HepG2 (cell line): Measurements from ENCODE around the gene INSR. TPM values are rescaled to one million over a fixed set of nuclear protein-coding genes. Genes with fewer than 3 reads are reported as not detected.

Source experiments
- BRD4 ChIP-seq: sonication (generic); formaldehyde crosslinking; IDR thresholded peaks from 2 replicates; pipeline ENCODE4 v1.4.0; 2020; ENCODE audit warnings: missing genetic modification reagents
- CHD4 ChIP-seq: fragments of 200-600 bp; sonication (generic); IDR thresholded peaks from 2 replicates; pipeline ENCODE4 v1.7.0; 2017; ENCODE audit warnings: mild to moderate bottlenecking, low read length, borderline replicate concordance
- CSRNP1 ChIP-seq: sonication (generic); formaldehyde crosslinking; IDR thresholded peaks from 2 replicates; pipeline ENCODE4 v1.8.1; 2023; ENCODE audit warnings: mild to moderate bottlenecking, missing genetic modification reagents
- ESRRA ChIP-seq: sonication (generic); formaldehyde crosslinking; IDR thresholded peaks from 2 replicates; pipeline ENCODE4 v1.5.1; 2020; ENCODE audit warnings: mild to moderate bottlenecking, low read depth, missing genetic modification reagents
- HCFC1 ChIP-seq: fragments of 150-350 bp; IDR thresholded peaks from 2 replicates; pipeline ENCODE4 v1.6.1; 2014; ENCODE audit warnings: low read depth, low read length
- HIC2 ChIP-seq: sonication (generic); formaldehyde crosslinking; IDR thresholded peaks from 2 replicates; pipeline ENCODE4 v1.9.0; 2022; ENCODE audit warnings: low read depth, missing genetic modification reagents
- KDM4B ChIP-seq: sonication (generic); formaldehyde crosslinking; IDR thresholded peaks from 2 replicates; pipeline ENCODE4 v1.4.0; 2020; ENCODE audit warnings: missing genetic modification reagents
- MAFK ChIP-seq, 2 experiments: IDR thresholded peaks in 1 of 2; conservative IDR thresholded peaks in 1 of 2; 2 replicates each; pipeline ENCODE4 v1.6.1; 2011; ENCODE audit warnings: improper control_type of control experiment in 2 of 2, low read length in 2 of 2
- NFYC ChIP-seq: IDR thresholded peaks from 2 replicates; pipeline ENCODE4 v1.6.1; 2016; ENCODE audit warnings: missing genetic modification reagents, missing compliant biosample characterization
- SIN3B ChIP-seq: fragments of 150-350 bp; IDR thresholded peaks from 2 replicates; pipeline ENCODE4 v1.6.1; 2014; ENCODE audit warnings: low read length
- TARDBP ChIP-seq: sonication (generic); formaldehyde crosslinking; IDR thresholded peaks from 2 replicates; pipeline ENCODE4 v1.8.0; 2022; ENCODE audit warnings: mild to moderate bottlenecking, missing genetic modification reagents
- THAP9 ChIP-seq: sonication (generic); formaldehyde crosslinking; IDR thresholded peaks from 2 replicates; pipeline ENCODE4; 2020; ENCODE audit warnings: missing genetic modification reagents, mild to moderate bottlenecking, borderline replicate concordance
- ZBTB39 ChIP-seq: sonication (generic); formaldehyde crosslinking; IDR thresholded peaks from 2 replicates; pipeline ENCODE4 v1.5.0; 2020; ENCODE audit warnings: missing genetic modification reagents
- ZFP37 ChIP-seq: sonication (generic); formaldehyde crosslinking; IDR thresholded peaks from 2 replicates; pipeline ENCODE4 v1.4.0; 2020; ENCODE audit warnings: missing genetic modification reagents, borderline replicate concordance
- ZNF383 ChIP-seq: sonication (generic); formaldehyde crosslinking; IDR thresholded peaks from 2 replicates; pipeline ENCODE4 v1.4.0; 2020; ENCODE audit warnings: missing genetic modification reagents, mild to moderate bottlenecking, borderline replicate concordance
- ZNF605 ChIP-seq: sonication (generic); formaldehyde crosslinking; IDR thresholded peaks from 2 replicates; pipeline ENCODE4 v1.8.0; 2022; ENCODE audit warnings: mild to moderate bottlenecking, missing genetic modification reagents
- ZNF678 ChIP-seq: sonication (generic); formaldehyde crosslinking; IDR thresholded peaks from 2 replicates; pipeline ENCODE4 v1.4.0; 2020; ENCODE audit warnings: mild to moderate bottlenecking, missing genetic modification reagents
- ZNF766 ChIP-seq: sonication (generic); formaldehyde crosslinking; IDR thresholded peaks from 2 replicates; pipeline ENCODE4 v1.5.0; 2020; ENCODE audit warnings: missing genetic modification reagents, borderline replicate concordance
- ZNF773 ChIP-seq: sonication (generic); formaldehyde crosslinking; IDR thresholded peaks from 2 replicates; pipeline ENCODE4 v1.4.0; 2020; ENCODE audit warnings: missing genetic modification reagents, borderline replicate concordance
- polyA plus RNA-seq, 8 experiments: library from polyadenylated mRNA; depleted of rRNA in 3 of 8; stranded (reverse) in 7 of 8; unstranded in 1 of 8; fragments of >200 nt; fragmentation: Illumina TruSeq in 4 of 8; extraction: Trizol in 4 of 8; gene quantifications; 2 replicates each; pipeline versions ENCODE4 v1.2.1 to v1.2.3, GENCODE V29; 2011 to 2016; ENCODE audit warnings: low read depth in 4 of 8, missing spikeins in 1 of 8, mixed read lengths in 1 of 8; ENCODE audit not compliant: insufficient read depth in 1 of 8
- total RNA-seq, 5 experiments: library from RNA; depleted of rRNA; stranded (reverse); fragments of >200 nt; fragmentation: Illumina TruSeq; extraction: Trizol; gene quantifications; 2 replicates each; pipeline ENCODE4 v1.2.3, GENCODE V29; 2016; ENCODE audit warnings: low read depth in 1 of 5

The INSR gene
- total and polyA plus RNA-seq, 2 of the 13 experiments (the other 11 are each of a cell fraction or from before 2014, with no cell fraction given), result 24.2 to 29.8 TPM

GRCh38 chr19:7293762-7294557, at the start of gene INSR (continued):
- TF ChIP-seq ZNF605 (CRISPR knock-in tag), result no peak
- TF ChIP-seq ZBTB39, result no peak
- TF ChIP-seq NFYC, result peak; percentile 53
- no peak for TF ChIP-seq ZNF678
- TF ChIP-seq ESRRA (CRISPR knock-in tag), result peak; percentile 58; the same call in 1 of the 2 replicates
- no peak for TF ChIP-seq ZFP37 (CRISPR knock-in tag)
- no peak for TF ChIP-seq KDM4B (CRISPR knock-in tag)
- TF ChIP-seq CSRNP1 (CRISPR knock-in tag), result no peak; the same call in none of the 2 replicates
- TF ChIP-seq HCFC1, result no peak
- TF ChIP-seq ZNF383 (CRISPR knock-in tag), result no peak
- no peak for TF ChIP-seq SIN3B
- TF ChIP-seq ZNF773, result no peak
- no peak for TF ChIP-seq THAP9 (CRISPR knock-in tag)
- TF ChIP-seq CHD4, result no peak
- TF ChIP-seq ZNF766 (CRISPR knock-in tag), result peak; percentile 16; the same call in 1 of the 2 replicates
- no peak for TF ChIP-seq HIC2
- 0 out of 2 replicates have a peak, but pooled peaks have one; percentile 43 for TF ChIP-seq TARDBP (CRISPR knock-in tag)
- no peak for TF ChIP-seq MAFK (conservative IDR thresholded peaks at IDR 0.05 in 1 of 2, IDR thresholded peaks at IDR 0.05 in 1 of 2; ENCODE audit: low read length in 2 of 2)
- 0 out of 2 replicates have a peak, but pooled peaks have one; percentile 31 for TF ChIP-seq BRD4
